ENCODE data around the gene SEC62. TPM values are rescaled to one million over a fixed set of nuclear protein-coding genes. Genes with fewer than 3 reads are reported as not detected.

Gene SEC62
- total and polyA plus RNA-seq, 2 experiments from 2014 or later = 23.6 to 306 TPM

GRCh38 chr3:170012683-170013400 is 46.2 kb downstream of the SEC62 start:
- no peaks in the 10 kb centered on the region for H3K9me2 ChIP-seq (ENCODE audit: insufficient read depth)
- Mint-ChIP-seq H3K27ac (no peak overlapping the region), H3K4me3 (no peak overlapping the region), H3K9me3 (no peaks in the 10 kb centered on the region), H3K4me1 (no peaks in the 10 kb centered on the region), H3K27me3 (ENCODE audit: insufficient read depth, low read depth, poor library complexity) (no peaks in the 10 kb centered on the region), H3K36me3 (ENCODE audit: low read depth) (no peaks in the 10 kb centered on the region)
- no peak overlapping the region for H3K4me3 ChIP-seq
- H3K27ac ChIP-seq (ENCODE audit: low read depth) = no peak overlapping the region
- no peak for DNase-seq (ENCODE audit: low spot score)
- H3K4me2 ChIP-seq = no peak overlapping the region
- 0 out of 2 replicates have a peak overlapping the region, but pooled peaks have one; percentile 58 for H2AFZ ChIP-seq
- no peaks in the 10 kb centered on the region for H3K79me2 ChIP-seq (replicated peaks; ENCODE audit: insufficient read depth)
- no peaks in the 10 kb centered on the region for H3K4me1 ChIP-seq (ENCODE audit: insufficient read depth)
- no peaks in the 10 kb centered on the region for H4K20me1 ChIP-seq (replicated peaks; ENCODE audit: insufficient read depth)
- ATAC-seq = no peak
- no peaks in the 10 kb centered on the region for H3K36me3 ChIP-seq (ENCODE audit: insufficient read depth)
- H3K27me3 ChIP-seq (ENCODE audit: insufficient read depth) = no peaks in the 10 kb centered on the region
- no peaks in the 10 kb centered on the region for H3F3A ChIP-seq (replicated peaks; ENCODE audit: low read depth)
- TF ChIP-seq EZH2phosphoT487 (IDR thresholded peaks at IDR 0.05; ENCODE audit: unreplicated experiment) = no peak
- TF ChIP-seq REST (IDR thresholded peaks at IDR 0.05; ENCODE audit: unreplicated experiment) = no peak
- TF ChIP-seq JUNB (IDR thresholded peaks at IDR 0.05; ENCODE audit: unreplicated experiment) = no peak
- no peak for TF ChIP-seq CTCF (conservative IDR thresholded peaks at IDR 0.05; ENCODE audit: low read depth in 2 of 2)
- TF ChIP-seq STAT1 (IDR thresholded peaks at IDR 0.05; ENCODE audit: unreplicated experiment) = no peak
- TF ChIP-seq ETS1 (IDR thresholded peaks at IDR 0.05) = no peak
- no peak for TF ChIP-seq EZH2 (IDR thresholded peaks at IDR 0.05; ENCODE audit: low read depth, unreplicated experiment)
- TF ChIP-seq ZNF331 (CRISPR knock-in tag; IDR thresholded peaks at IDR 0.05; ENCODE audit: low read depth) = no peak
- no peak for TF ChIP-seq ZNF114 (CRISPR knock-in tag; IDR thresholded peaks at IDR 0.05)
- no peak for TF ChIP-seq POLR2AphosphoS5 (IDR thresholded peaks at IDR 0.05; ENCODE audit: low read depth)

All from GM23338 (cell line).